GM20000 (cell line): ENCODE measurements around the gene MIA.
"Not testable (repeated sequence)": the region's sequence is repeated elsewhere in the genome, so short reads cannot be mapped to it uniquely, and the experiment has no call there.

Experiments
- DNase-seq: peaks from one replicate; pipeline ENCODE4 v3.0.0; 2012; ENCODE audit warnings: low spot score
- CTCF ChIP-seq: IDR thresholded peaks from 2 replicates; pipeline ENCODE4 v1.5.1; 2012; ENCODE audit warnings: mild to moderate bottlenecking, control low read depth; ENCODE audit errors: extremely low read depth, missing control alignments

MIA gene

DNA sequence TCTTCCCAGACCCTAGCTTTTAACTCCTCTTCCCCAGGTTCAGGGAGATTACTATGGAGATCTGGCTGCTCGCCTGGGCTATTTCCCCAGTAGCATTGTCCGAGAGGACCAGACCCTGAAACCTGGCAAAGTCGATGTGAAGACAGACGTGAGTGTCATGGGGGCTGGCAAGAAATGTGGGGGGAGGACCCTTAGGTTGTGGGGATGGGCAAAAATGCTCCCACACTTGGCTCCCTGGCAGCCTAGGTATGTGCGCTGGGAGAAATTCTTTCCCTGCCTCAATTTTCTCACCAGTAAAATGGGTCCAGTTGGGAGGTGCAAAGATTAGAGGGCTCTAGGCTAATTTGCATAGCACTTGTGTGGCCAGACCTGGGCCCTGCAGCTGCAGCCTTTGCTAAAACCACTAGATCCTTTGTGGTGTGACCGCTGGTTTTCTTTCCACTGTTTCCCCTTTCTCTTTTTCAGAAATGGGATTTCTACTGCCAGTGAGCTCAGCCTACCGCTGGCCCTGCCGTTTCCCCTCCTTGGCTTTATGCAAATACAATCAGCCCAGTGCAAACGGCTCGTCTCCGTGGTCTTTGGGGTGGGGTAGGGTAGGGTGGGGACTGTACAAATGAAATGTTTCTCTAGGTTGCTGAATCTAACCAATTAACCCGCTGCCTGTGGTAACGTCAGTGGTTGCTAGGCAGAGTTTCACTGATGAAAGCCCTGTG is 1.8 kb downstream of the MIA start:
- peak; percentile 86 for DNase-seq
- no peak for TF ChIP-seq CTCF

DNA sequence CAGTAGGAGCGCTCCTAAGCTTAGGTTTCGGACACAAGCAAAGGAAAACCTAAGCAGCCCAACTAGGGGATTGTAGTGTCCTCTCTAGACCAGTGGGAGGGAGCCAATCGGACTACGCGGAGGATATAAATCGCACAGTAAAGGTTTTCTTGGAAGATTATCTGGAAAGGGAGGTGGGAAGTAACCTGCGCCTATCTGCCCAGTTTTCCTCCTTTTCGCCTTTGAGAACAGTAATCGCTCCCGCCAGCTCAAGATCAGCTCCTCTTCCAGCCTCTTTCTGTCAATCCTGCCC is 2.3 kb downstream of the MIA start:
- TF ChIP-seq CTCF: no peak
- no peak for DNase-seq

DNA sequence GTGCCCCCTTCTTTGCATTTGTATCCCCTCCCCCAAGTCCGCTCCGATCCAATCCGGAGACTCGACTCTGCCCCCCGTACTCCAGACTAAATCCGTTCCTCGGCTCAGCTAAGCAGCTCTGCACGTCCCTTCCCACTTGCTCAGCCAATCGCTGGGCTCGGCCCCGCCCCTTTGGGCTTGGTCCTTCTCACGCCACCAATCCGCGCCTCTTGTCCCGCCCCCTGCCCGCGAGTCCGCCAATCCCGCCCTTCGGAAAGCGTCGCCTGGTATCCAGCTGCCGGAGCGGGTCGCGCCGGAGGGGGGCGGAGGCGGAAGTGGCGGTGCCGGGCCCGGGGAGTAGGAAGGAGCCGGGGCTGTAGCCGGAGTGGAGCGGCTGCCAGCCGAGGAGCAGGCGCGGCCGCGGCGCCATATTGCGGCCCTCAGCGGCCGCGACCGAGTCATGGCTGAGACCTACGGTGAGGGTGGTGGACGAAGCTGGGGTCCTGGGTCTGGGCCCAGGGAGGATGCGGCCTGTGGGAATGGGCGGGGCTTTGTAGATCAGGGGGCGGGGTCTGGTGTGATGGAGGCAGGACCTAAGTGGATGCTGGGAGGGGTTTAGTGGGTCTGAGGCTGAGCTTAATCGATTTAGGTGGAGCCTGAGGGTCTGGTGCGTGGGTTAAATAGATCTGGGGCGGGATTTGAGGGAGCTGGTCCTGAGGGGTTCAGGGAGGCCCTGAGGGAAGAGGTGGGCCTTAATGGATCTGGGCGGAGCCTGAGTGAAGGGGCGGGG is 2.8 kb downstream of the MIA start, which contains the start of gene RAB4B:
RAB4B (plus strand) TSS at position 311 of the 769 bp plus-strand sequence; CDS start at position 440, 129 bp downstream.
- no peak for TF ChIP-seq CTCF
- peak; percentile 94 for DNase-seq

- no peak for TF ChIP-seq CTCF
Measured at GRCh38 chr19:40778706-40779284, 3.5 kb downstream of the MIA start.

GRCh38 chr19:40780582-40780981 is 5.3 kb downstream of the MIA start:
- no peak for TF ChIP-seq CTCF
- no peak for DNase-seq

More at GRCh38 chr19:40778706-40779284, 3.5 kb downstream of the MIA start:
- no peak for DNase-seq

DNA sequence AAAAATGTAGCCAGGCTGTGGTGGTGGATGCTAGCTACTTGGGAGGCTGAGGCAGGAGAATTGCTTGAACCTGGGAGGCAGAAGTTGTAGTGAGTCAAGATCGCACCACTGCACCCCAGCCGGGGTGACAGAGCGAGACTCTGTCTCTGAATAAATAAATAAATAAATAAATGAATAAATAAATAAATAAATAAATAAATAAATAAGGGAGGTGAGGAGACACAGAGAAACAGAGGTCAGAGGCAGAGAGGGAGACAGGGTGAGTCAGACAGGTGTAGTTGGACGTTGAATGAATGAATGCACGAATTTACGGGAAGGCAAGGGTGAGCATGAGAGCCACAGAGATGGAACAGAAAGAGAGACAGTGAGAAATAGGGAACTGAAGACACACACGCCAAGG is 5.8 kb downstream of the MIA start:
- TF ChIP-seq CTCF: no peak
- no peak for DNase-seq

GRCh38 chr19:40783711-40784110 is 8.4 kb downstream of the MIA start:
- DNase-seq: no peak
- no peak for TF ChIP-seq CTCF

DNA sequence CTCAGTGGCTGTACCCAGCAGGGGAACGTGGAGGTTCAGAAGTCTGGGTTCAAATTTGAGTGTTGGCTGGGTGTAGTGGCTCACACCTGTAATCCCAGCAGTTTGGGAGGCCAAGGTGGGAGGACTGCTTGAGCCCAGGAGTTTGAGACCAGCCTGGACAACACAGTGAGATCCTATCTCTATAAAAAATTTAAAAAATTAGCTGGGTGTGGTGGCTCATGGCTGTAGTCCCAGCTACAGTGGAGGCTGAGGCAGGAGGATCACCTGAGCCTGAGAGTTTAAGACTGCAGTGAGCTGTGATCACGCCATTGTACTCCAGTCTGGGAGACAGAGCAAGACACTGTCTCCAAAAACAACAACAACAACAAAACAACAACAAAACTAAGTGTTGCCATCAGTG is 8.8 kb downstream of the MIA start:
- DNase-seq: not testable (repeated sequence)
